CD4-positive, alpha-beta T cell treated with Interleukin-15 for 1 hour (primary cell): ENCODE results near the gene EPOP.

Experiments
- DNase-seq: peaks from one replicate; pipeline ENCODE4 v3.0.0-alpha.2; 2020

EPOP gene

GRCh38 chr17:38674749-38675615 is at the start of gene EPOP:
Gene EPOP (minus strand): TSS chr17:38674957. CDS start chr17:38674495, 462 bp downstream.
- DNase-seq = peak; percentile 86

DNA sequence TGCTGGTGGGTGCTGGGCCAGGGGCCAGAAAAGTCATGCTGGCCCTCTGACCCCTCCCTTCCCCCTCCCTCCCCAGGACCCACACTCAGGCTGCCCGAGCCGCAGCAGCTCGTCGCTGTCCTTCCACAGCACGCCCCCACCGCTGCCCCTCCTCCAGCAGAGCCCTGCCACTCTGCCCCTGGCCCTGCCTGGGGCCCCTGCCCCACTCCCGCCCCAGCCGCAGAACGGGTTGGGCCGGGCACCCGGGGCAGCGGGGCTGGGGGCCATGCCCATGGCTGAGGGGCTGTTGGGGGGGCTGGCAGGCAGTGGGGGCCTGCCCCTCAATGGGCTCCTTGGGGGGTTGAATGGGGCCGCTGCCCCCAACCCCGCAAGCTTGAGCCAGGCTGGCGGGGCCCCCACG is 47.0 kb upstream of the EPOP start:
- no peak for DNase-seq

GRCh38 chr17:38720941-38721340 is 46.2 kb upstream of the EPOP start:
- no peak for DNase-seq

- no peak for DNase-seq
Measured at GRCh38 chr17:38719943-38720641, 45.3 kb upstream of the EPOP start.

DNA sequence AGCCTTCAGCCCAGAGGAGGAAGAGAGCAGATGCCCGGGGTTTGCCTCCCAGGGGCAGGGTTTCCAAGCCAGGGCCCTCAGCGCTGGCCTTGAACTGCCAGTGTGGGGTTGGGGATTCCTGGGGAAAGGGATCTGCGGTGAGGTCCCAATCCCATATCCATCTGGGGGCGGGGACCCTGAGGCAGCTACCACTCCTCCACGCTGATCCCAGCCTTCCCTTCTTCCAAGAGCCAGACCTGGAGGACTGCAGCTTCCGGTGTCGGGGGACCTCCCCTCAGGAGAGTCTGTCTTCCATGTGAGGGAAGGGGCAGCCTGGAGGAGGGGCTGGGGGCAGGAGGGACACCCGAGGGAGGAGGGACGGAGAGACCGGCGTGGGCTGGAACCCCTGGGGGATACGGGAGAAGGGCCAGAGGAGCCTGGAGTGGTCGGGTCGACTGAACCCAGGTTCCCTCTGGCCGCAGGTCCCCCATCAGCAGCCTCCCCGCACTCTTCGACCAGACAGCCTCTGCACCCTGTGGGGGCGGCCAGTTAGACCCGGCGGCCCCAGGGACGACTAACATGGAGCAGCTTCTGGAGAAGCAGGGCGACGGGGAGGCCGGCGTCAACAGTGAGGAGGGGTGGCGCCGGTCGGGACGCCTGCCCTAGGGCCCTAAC is 44.7 kb upstream of the EPOP start:
- DNase-seq = no peak

DNA sequence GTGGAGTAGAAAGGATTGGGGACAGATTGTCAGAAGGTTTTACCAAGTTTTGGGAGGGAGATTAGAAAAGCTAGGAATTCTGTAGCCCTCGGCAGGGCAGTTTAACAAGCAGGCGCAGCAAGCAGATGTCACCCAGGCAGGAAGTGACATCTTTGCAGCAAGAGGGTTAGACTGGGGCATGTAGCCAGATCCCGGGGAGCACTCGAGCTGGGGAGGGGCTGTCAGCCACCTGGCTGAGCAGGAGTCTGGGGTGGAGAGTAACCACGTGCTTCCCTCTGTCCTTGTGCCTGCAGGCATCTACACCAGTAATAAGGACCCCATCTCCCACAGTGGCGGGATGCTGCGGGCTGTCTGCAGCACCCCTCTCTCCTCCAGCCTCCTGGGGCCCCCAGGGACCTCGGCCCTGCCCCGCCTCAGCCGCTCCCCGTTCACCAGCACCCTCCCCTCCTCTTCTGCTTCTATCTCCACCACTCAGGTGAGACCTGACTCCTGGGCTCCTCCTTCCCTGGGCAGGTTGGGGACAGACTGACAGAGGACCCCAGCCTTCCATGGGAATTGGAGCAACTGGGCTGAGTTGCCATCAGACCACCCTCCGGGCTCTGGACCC is 42.5 kb upstream of the EPOP start:
- no peak for DNase-seq

DNA sequence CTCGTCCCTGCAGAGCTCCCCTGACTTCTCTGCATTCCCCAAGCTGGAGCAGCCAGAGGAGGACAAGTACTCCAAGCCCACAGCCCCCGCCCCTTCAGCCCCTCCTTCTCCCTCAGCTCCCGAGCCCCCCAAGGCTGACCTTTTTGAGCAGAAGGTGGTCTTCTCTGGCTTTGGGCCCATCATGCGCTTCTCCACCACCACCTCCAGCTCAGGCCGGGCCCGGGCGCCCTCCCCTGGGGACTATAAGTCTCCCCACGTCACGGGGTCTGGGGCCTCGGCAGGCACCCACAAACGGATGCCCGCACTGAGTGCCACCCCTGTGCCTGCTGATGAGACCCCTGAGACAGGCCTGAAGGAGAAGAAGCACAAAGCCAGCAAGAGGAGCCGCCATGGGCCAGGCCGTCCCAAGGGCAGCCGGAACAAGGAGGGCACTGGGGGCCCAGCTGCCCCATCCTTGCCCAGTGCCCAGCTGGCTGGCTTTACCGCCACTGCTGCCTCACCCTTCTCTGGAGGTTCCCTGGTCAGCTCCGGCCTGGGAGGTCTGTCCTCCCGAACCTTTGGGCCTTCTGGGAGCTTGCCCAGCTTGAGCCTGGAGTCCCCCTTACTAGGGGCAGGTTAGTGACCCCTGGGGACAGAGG is 41.7 kb upstream of the EPOP start:
- no peak for DNase-seq

DNA sequence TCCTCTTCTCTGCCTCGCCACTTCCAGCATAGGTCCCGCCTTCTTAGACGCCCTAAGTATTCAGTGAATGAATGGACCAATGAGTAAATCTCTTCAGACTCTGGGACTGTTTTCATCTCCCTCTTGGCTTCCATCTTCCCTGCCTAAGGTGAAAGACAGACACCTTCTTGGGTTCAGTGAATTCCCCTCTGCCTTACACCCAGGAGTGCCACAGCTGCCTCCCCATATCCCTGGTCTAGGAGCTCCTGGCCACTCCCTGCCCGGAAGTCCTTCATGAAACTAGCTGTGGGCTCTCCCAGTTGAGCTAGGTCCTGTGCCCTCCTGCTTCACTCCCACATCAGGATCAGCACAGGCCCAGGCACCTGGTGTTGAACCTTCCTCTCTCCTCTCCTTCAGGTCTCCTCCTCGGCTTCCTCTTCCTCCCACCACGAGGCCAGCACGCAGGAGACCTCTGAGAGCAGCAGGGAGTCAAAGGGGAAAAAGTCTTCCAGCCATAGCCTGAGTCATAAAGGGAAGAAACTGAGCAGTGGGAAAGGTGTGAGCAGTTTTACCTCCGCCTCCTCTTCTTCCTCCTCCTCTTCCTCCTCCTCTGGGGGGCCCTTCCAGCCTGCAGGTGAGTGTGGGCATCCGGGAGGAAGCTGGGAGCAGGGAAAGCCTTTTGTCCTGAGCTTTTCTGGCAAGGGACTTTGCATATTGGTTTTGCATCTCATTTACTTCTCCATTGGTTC is 40.6 kb upstream of the EPOP start:
- DNase-seq = no peak

GRCh38 chr17:38713456-38714075 is 38.8 kb upstream of the EPOP start:
- DNase-seq = no peak

DNA sequence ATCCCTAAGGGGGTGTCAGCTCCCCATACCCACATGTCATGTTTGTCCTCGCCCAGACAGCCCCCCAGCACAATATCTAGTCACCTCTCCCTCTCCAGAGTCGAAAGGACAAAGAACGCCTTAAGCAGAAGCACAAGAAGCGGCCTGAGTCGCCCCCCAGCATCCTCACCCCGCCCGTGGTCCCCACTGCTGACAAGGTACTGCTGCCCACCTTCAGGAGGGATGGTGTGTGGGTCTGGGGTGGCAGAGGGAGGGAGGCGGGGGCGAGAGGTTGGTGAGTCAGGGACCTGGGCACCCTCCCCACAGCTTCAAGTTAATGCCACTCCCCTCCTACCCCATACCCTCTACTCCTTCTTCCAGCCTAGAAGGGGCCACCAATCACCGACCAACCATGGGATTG is 37.8 kb upstream of the EPOP start:
- DNase-seq = no peak

DNA sequence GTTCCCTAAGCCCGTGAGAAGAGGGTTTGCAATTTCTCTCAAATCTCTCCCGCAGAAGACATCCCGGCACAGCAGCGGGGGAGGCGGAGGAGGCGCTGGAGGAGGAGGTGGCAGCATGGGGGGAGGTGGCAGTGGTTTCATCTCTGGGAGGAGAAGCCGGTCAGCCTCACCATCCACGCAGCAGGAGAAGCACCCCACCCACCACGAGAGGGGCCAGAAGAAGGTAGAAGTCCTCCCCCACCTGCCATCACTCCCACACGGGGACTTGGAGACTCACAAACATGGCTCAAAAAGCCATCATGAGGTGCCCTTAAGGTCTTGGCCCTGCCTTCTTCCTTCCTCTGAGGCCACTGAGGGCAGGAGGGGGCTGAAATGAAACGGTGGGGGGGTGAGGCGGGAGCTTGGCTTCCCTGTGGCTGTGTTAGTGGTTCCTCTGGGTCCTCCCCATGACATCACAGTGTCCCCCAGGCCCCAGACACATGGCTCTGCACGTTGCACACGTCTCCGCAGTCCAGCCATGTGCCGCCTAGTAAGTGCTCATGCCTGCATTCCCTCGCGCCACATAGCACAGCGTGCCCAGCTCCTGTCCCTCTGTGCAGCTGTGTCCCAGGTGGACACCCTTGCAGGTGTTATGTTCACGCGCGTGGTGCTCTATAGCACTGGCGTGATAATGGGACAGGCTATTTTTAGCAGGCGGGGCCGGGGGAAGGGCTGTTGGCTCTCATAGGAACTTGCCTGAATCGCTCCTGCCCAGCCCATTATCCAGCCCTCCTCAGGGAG is 37.2 kb upstream of the EPOP start:
- DNase-seq = no peak

DNA sequence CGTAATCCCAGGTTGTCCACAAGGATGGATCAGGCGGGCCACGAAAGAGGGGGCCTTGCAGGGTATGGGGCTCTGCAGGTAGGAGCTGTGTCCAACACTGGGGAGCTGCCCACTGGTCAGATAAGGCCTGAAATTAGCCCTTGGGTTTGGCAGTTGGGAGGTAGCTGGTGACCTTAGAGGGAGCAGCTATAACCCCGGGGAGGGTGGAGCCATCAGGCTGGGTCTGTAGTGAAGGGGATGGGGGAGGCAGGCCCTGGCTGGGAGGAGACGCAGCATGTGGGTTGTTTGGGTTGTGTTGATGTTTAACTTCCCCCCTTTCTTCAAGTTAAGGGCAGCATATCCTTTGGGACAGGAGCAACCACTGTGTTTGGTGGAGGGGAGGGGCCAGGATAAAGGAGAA is 36.2 kb upstream of the EPOP start:
- DNase-seq = no peak

DNA sequence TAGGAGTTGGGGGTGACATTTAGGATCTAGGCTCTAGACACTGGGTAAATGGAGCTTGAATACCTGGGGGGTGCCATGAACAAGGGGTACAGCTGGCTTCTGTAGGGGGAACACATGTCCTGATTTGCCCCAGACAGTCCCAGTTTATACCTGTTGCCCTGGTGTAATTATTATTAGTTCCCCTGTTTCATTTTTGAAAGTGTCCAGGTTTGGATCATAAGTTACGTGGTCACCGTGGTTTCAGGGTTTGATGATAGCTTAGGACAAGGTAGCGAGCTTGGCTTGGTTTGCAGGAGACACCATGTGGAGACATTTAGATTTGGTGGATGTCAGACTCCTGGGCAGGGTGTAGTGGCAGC is 35.8 kb upstream of the EPOP start:
- no peak for DNase-seq

GRCh38 chr17:38709864-38710603 is 35.3 kb upstream of the EPOP start:
- DNase-seq = no peak

- DNase-seq = no peak
Measured at GRCh38 chr17:38709104-38709820, 34.5 kb upstream of the EPOP start.

GRCh38 chr17:38707678-38708351 is 33.1 kb upstream of the EPOP start:
- no peak for DNase-seq

DNA sequence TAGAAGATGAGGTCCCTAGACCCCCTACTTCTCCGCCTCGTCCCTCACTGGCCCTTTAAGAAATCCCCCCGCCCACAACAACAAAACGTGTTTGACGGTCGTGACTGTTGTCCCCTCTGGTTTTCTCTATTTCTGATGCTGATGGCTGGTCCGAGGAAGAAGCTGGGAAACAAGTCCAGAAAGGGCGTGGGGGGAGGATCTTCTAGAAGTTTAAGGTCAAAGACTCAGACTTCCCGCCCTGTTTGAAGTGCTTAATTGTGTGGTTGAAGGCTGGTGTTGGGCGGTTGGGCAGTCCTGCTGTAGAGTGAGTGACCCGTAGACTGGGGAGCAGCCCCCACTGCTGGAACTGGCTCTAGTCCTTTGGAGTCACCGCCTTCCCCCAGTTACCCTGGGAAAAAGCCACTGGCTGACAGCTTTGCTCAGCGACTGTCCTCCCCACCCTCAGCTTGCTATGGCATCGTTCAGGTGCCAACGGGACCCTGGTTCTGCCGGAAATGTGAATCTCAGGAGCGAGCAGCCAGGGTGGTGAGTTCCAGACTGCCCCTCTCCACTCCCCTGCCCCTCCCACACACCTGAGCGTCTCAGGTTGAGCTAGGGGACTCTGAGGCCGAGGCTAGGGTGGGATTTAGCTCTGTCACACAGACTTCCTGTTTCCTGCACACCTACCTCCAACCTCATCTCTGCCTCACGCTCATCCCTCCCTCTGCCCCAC is 31.9 kb upstream of the EPOP start:
- DNase-seq = no peak

- no peak for DNase-seq
Measured at GRCh38 chr17:38705803-38706504, 31.2 kb upstream of the EPOP start.
